PFSK-1 (cell line): Measurements from ENCODE around the gene SMC3.

Experiments
- POLR2AphosphoS5 ChIP-seq: IDR thresholded peaks from 2 replicates; pipeline ENCODE4 v1.6.1; 2012; ENCODE audit warnings: low read depth, mild to moderate bottlenecking, control low read depth, low read length, moderate library complexity
- TF ChIP-seq, protein P1 (sequence below), 2 experiments: IDR thresholded peaks; 2 replicates each; pipeline versions ENCODE4 v1.6.1 to v1.8.0; 2011 to 2012; ENCODE audit warnings: low read depth in 2 of 2, low read length in 2 of 2, control low read depth in 1 of 2, inconsistent platforms in 1 of 2, mild to moderate bottlenecking in 1 of 2, moderate library complexity in 1 of 2; ENCODE audit not compliant: insufficient read depth in 1 of 2

DNA sequence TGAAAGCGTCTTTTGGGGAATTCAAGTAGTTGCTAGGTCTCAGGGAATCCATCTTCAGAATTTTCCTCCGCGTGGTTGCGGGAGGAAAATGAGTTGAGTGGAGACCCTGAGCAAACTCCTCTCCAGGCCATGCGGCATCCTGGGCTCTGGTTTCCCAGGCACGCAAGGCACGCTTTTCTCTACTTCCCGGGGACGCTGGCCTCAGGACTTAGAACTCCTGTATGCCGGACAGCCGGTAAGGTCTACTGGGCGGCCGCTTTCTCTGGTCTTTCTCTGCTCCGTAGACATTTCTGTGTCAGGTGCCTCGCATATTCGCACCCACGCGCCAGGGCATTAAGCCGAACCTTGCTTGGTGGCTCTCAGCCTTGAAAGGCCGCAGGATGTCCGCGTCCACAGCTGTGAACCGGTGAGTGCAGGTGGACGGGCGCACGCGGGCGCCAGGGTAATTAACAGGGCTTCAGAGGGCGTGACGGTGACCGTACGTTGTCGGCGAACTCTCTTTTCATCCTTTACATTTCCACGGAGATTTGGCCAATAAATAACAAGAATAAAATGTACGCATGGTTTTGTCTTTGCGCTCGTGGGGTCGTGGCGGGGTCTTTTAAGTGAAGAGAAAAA lies 75.6 kb downstream of the SMC3 start:
- TF ChIP-seq, protein P1, sequence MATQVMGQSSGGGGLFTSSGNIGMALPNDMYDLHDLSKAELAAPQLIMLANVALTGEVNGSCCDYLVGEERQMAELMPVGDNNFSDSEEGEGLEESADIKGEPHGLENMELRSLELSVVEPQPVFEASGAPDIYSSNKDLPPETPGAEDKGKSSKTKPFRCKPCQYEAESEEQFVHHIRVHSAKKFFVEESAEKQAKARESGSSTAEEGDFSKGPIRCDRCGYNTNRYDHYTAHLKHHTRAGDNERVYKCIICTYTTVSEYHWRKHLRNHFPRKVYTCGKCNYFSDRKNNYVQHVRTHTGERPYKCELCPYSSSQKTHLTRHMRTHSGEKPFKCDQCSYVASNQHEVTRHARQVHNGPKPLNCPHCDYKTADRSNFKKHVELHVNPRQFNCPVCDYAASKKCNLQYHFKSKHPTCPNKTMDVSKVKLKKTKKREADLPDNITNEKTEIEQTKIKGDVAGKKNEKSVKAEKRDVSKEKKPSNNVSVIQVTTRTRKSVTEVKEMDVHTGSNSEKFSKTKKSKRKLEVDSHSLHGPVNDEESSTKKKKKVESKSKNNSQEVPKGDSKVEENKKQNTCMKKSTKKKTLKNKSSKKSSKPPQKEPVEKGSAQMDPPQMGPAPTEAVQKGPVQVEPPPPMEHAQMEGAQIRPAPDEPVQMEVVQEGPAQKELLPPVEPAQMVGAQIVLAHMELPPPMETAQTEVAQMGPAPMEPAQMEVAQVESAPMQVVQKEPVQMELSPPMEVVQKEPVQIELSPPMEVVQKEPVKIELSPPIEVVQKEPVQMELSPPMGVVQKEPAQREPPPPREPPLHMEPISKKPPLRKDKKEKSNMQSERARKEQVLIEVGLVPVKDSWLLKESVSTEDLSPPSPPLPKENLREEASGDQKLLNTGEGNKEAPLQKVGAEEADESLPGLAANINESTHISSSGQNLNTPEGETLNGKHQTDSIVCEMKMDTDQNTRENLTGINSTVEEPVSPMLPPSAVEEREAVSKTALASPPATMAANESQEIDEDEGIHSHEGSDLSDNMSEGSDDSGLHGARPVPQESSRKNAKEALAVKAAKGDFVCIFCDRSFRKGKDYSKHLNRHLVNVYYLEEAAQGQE (IDR thresholded peaks at IDR 0.05; ENCODE audit: insufficient read depth in 1 of 2, low read depth in 2 of 2, low read length in 2 of 2), result no peak
- TF ChIP-seq POLR2AphosphoS5, result no peak
